HG03139 (cell line): ENCODE results near the gene PXT1.
"Not testable (repeated sequence)": the region's sequence is repeated elsewhere in the genome, so short reads cannot be mapped to it uniquely, and the experiment has no call there.

Experiments used
- ATAC-seq: cut with Tn5 transposase; IDR thresholded peaks from one replicate; pipeline ENCODE4 v1.9.1; 2021; ENCODE audit not compliant: unreplicated experiment

Gene PXT1

GRCh38 chr6:36444470-36444869, 1.8 kb upstream of the PXT1 start:
- no peak for ATAC-seq

- ATAC-seq, result no peak
These were observed 1.1 kb upstream of the PXT1 start for GRCh38 chr6:36443471-36444428.

GRCh38 chr6:36442103-36442670, 467 bp downstream of the PXT1 start:
- no peak for ATAC-seq

GRCh38 chr6:36441307-36441894, 1.3 kb downstream of the PXT1 start:
- ATAC-seq, result peak; percentile 48

GRCh38 chr6:36436466-36436865, 6.2 kb downstream of the PXT1 start:
- no peak for ATAC-seq

GRCh38 chr6:36432151-36432671, 10.4 kb downstream of the PXT1 start:
- no peak for ATAC-seq

- ATAC-seq, result no peak
These were observed 11.5 kb downstream of the PXT1 start for GRCh38 chr6:36431197-36431596.

GRCh38 chr6:36430351-36430750, 12.3 kb downstream of the PXT1 start:
- no peak for ATAC-seq

GRCh38 chr6:36428911-36429310, 13.7 kb downstream of the PXT1 start:
- ATAC-seq, result no peak

GRCh38 chr6:36426622-36427021, 16.0 kb downstream of the PXT1 start:
- ATAC-seq, result no peak

- peak; percentile 91 for ATAC-seq
These were observed 19.4 kb downstream of the PXT1 start for GRCh38 chr6:36423101-36423824.

- ATAC-seq, result no peak
These were observed 19.9 kb downstream of the PXT1 start for GRCh38 chr6:36422714-36423100.

GRCh38 chr6:36419310-36419709, 23.3 kb downstream of the PXT1 start:
- no peak for ATAC-seq

- no peak for ATAC-seq
These were observed 24.1 kb downstream of the PXT1 start for GRCh38 chr6:36418558-36418957.

- no peak for ATAC-seq
These were observed 28.2 kb downstream of the PXT1 start for GRCh38 chr6:36414481-36414880.

- ATAC-seq, result no peak
These were observed 28.9 kb downstream of the PXT1 start for GRCh38 chr6:36413489-36414480.

GRCh38 chr6:36409718-36410117, 32.9 kb downstream of the PXT1 start:
- ATAC-seq, result not testable (repeated sequence)

GRCh38 chr6:36404164-36404563, 38.5 kb downstream of the PXT1 start:
- ATAC-seq, result no peak

GRCh38 chr6:36402481-36402880, 40.2 kb downstream of the PXT1 start:
- no peak for ATAC-seq

GRCh38 chr6:36399970-36400369, 42.7 kb downstream of the PXT1 start:
- ATAC-seq, result no peak
